Stimulated activated CD8-positive, alpha-beta memory T cell treated with anti-CD3 and anti-CD28 coated beads, Interleukin-7, amount 100 ng/mL, for 4 hours (primary cell): Measurements from ENCODE around the gene SNTA1.
"Not testable (repeated sequence)": the region's sequence is repeated elsewhere in the genome, so short reads cannot be mapped to it uniquely, and the experiment has no call there.

Experiments used
- DNase-seq, 2 donors: peaks; one replicate each; pipeline ENCODE4 v3.0.0-alpha.2; 2020; ENCODE audit warnings: low read depth in 2 of 2

SNTA1 gene

GRCh38 chr20:33443512-33444239 lies at the start of gene SNTA1:
TSS of gene SNTA1 (minus strand) at chr20:33443763. CDS start at chr20:33443620, 143 bp downstream.
- DNase-seq: peak; percentile 71 to 86

DNA sequence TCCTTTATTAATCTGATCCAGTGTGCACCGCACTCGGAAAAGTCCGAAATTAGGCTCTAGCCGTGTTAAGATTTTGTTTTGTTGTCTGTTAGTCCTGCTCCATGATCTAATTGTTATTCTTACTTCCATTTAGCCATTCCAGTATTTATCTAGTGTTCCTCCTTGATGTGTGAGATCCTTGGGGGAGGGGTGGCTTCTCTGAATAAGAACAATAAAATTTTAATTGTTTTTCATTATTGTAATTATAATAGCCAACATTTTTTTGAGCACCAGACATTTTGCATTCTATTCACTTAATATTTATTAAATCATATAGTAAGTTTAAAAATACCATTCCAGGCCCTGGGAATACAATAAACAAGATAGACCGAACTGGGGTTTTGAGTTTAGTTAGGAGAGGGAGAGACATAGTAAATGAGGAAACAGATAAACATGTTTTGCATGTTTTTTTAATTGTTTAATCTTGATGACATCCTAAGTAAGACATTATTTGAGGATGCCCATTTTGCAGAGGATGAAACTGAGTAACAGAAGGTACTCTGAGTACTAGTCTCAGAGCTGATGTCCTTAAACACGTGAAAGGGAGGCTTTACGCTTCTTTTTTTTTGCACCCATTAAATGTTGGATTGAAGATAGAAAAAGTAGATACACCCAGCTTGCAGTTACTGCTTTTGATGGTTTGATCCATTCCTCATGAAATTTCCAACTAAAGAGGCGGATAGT lies 47.5 kb upstream of the SNTA1 start:
- no peak for DNase-seq

DNA sequence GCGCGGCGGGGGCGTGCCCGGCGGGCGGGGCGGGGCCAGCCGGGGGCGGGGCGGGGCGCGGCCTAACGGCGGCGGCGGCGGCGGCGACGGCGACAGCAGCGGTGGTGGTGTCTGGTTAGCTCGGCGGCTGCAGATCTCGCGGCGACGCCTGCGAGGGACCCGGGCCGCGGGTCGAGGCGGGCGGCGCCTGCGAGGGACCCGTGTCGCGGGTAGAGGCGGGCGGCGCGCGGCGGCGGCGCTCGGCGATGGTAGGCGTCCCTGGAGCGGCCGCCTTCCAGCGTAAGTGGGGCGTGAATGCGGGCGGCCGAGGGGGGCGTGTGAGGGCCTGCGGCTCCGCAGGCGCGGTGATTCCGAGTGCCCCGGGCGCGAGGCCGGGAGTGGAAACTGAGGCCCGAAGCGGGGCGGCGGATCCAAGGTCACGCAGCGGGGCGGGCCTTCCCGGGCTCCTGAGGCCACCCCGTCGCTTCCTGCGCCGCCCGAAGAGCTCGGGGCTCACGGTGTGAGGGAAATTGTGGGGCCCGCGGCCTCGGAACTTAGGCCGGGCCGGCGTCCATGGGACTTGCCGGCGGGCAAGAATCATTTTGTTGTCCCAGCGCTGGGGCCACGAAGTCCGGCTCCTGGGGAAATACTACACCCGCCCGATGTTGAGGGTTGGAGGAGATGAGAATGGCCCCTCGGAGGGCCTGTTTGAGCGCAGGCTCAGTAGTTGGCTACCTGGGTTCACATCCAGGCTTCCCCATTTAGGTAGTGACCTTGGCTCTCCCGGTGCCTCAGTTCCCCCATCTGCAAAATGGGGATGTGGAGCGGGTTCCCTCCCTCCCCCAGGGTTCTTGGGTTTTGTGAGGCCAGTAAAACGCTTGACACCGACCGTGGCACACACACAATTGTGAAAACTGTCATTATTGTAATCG lies 46.7 kb upstream of the SNTA1 start, which contains the start of gene CBFA2T2:
CBFA2T2 (plus strand) TSS at position 74 of the 911 bp plus-strand sequence; CDS start at position 246, 172 bp downstream.
- DNase-seq: peak in 1 of 2 donors; percentile 5

GRCh38 chr20:33489495-33490022 lies 46.0 kb upstream of the SNTA1 start:
- DNase-seq: peak; percentile 97 to 99

- not testable (repeated sequence) for DNase-seq
Observed at GRCh38 chr20:33488661-33489494, 45.3 kb upstream of the SNTA1 start.

- no peak for DNase-seq
Observed at GRCh38 chr20:33488201-33488600, 44.6 kb upstream of the SNTA1 start.

- not testable (repeated sequence) for DNase-seq
Observed at GRCh38 chr20:33483186-33483585, 39.6 kb upstream of the SNTA1 start.

- no peak for DNase-seq
Observed at GRCh38 chr20:33482581-33482980, 39.0 kb upstream of the SNTA1 start.

- DNase-seq: no peak
Observed at GRCh38 chr20:33481431-33481941, 37.9 kb upstream of the SNTA1 start.

DNA sequence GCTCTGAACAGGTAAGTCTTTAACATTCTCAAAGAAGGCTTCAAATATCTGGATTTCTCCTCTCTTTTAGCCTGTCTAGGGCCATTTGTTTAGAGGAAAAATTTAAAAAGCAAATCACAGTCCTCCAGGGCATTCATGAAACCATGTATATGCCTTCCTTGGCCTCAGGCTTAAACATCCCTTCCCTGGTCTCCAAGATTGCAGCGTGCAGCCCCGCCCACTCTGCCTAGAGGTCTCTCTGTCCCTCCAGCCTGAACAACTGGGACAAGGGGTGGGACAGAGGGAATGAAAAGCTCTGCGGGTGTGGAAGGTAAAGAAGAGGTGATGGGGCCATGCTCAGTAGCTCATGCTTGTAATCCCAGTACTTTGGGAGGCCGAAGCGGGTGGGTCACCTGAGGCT lies 36.5 kb upstream of the SNTA1 start:
- no peak for DNase-seq

DNA sequence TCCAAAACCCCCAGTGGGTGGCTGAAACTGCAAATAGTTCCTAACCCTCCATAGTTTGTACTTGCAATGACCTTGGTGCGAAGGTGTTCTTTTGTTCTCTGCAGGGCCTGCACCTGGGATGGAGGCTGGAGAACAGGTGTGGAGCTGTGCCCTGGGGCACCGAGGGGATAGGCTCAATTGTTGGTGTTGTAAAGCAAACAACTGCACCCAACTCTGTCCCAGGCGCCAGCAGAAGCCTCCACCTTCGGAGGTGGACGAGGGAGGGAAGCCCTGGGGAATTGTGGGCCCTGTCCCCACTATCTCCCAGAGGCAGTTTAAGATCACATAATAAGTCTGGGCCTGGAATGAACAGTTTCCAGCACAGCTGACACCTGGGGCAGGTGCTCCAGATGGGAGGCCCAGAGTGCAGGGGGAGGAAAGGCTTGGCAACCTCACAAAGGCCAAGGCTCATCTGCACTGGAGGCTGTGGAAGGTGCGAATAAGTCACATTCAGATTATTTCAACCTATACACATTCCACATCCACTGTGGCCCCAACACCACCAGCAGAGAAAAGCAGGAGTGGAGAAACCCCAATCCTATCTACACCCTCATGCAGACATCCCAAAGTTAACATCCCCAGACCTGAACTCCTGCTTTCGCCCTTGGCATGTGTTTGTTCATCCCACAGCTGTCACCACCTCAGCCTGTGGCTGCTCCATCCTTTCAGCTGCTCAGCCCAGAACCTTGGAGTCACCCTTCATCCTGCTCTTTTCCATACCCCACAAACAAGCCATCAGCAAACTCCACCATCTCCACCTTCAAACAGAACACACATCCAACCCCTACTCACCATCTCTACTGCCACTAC lies 34.0 kb upstream of the SNTA1 start:
- no peak for DNase-seq

DNA sequence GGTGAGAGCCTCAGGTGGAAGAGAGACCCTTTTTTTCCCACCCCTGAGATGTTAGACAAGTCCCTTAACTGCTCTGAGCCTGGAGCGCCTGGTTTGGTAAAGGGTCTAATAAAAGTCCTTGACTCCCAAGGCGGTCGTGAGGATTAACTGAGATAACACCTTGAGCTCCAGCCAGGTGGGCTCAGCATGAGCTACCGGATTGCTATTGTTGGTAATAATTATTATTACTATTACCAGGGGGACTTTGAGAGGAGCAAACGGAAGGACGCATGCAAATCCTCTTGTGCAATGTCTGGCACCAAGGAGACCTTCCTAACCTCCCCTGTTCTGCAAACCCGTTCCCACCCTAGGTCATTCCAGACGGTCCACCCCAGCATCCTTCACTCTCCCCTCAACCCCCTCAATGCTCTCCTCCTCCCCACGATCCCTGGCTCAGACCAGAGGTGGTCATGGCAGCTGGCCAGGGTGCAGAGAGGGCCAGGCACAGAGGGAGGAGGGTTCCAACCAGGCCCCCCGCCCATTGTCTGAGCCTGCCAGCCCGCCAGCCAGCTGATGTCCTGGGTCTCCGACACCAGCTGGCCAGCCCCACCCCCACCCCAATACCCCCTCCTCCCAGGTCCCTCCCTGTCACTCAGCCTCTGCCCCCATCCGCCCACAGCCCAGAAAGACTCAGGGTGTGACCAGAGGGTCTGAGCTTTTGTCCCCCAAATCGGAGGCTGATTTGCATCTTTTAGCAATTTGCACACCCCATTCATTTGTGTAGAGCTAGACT lies 32.0 kb upstream of the SNTA1 start:
- no peak for DNase-seq

DNA sequence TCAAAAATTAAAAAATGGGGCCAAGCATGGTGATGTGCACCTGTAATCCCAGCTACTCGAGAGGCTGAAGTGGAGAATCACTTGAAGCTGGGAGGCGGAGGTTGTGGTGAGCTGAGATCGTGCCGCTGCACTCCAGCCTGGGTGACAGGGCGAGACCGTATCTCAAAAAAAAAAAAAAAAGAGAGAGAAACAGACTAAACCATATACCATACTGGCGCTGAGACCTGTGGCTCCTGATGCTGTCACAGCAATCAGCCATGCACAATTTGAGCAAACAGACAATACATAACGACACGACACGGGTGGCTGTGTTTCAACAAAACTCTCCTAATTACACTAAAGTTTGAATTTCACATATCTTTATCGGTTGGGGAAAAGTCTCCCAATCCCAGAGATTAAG lies 31.4 kb upstream of the SNTA1 start:
- DNase-seq: no peak

- no peak for DNase-seq
Observed at GRCh38 chr20:33474097-33474873, 30.7 kb upstream of the SNTA1 start.

DNA sequence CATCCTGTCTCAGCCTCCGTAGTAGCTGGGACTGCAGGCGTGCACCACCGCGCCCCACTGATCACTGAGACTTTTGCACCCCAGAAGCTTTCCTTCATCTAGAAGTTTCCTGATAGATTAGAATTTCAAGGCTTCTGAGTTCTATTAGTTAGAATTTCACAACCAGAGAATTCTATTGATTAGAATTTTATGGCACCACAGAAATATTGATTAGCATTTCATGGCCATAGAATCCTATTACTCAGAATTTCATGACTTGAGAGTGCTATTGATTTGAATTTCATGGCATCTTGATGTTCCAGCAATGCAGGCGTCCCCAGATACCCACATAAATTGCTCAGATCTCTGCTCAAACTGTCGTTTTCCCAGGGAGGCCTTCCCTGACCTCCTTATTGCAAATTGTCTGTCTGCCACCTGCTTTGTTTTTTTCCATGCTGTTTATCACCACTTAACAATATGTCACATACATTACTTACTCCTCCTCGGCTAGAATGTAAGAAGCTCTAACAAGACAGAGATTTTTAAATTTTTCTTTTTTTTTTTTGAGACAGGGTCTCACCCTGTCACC lies 29.4 kb upstream of the SNTA1 start:
- DNase-seq: no peak

DNA sequence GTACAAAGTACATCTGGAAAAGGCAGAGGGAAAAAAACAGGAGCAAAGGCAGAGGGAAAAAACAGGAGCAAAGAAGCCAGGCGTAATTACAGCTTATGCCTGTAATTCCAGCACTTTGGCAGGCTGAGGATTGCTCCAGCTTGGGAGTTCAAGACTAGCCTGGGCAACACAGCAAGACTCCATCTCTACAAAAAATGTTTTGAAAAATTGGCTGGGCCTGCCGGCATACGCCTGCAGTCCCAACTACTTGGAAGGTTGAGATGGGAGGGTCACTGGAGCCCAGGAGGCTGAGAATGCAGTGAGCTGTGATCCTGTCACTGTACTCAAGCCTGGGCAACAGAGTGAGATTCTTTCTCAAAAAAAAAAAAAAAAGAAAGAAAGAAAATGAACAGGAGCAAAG lies 27.3 kb upstream of the SNTA1 start:
- DNase-seq: no peak

- no peak for DNase-seq
Observed at GRCh38 chr20:33470457-33470856, 26.9 kb upstream of the SNTA1 start.

- DNase-seq: no peak
Observed at GRCh38 chr20:33466303-33466646, 22.7 kb upstream of the SNTA1 start.
